CD4-positive, alpha-beta T cell treated with Interleukin-15 for 4 hours (primary cell): ENCODE data around the gene PGAM4.
"Not testable (repeated sequence)": the region's sequence is repeated elsewhere in the genome, so short reads cannot be mapped to it uniquely, and the experiment has no call there.

Source experiments
- DNase-seq: peaks from one replicate; pipeline ENCODE4 v3.0.0-alpha.2; 2020; ENCODE audit warnings: low spot score

The PGAM4 gene

DNA sequence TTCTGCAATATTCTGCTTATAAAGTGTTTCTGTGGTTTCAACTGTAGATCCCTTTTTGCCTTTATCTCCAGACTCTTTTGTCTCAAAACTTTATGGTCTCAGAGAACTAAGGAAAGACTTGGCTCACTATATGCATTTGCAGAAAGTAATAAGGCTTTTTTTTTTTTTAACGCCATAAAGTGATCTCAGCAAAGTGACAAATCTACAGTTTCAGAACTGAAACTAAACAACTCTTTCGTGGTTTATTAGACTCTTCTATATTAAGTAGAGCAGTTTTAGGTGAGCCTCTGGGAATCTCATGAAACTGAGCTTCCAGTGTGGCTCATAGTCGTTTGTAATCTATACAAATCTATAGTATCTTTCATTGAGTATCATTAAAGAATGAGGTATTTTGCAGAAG is 43.7 kb downstream of the PGAM4 start:
- DNase-seq: no peak

DNA sequence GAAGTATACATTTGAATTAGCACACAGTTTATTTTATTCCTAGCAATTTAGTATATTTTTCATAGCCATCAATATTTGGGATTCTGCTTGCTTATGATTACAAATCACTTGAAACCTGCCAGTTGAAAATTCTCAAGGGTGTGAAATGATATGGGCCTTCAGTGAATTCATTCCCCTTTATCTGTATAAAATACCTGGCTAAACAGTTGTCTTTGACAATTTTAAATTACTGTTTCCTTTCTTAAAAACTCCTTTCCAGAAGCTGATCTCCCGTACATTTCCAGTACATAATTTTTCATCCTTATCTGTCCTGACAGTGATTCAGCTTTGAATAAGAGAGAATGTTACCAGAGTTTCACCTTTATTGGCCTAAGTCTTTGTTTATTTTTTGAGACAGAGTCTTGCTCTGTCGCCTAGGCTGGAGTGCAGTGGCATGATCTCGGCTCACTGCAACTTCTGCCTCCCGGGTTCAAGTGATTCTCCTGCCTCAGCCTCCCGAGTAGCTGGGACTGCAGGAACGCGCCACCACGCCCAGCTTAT is 45.0 kb downstream of the PGAM4 start:
- no peak for DNase-seq

DNA sequence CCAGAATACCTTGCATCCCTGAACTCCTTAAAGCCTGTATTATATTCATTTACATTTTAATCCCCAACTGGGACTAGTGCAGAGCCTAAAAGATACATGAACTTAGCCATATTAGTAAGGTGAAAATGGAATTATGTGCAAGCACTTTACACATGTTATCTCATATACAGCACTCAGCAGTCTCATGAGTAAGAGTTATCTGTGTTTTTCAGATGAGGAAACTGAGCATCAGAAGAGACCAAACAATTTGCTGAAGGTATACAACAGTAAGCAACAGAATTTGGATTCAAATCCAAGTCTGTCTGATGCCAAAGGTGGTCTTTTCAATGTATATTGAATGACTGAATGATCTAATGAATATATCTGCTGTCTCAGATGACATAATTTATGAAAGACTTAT is 46.7 kb downstream of the PGAM4 start:
- DNase-seq: no peak

DNA sequence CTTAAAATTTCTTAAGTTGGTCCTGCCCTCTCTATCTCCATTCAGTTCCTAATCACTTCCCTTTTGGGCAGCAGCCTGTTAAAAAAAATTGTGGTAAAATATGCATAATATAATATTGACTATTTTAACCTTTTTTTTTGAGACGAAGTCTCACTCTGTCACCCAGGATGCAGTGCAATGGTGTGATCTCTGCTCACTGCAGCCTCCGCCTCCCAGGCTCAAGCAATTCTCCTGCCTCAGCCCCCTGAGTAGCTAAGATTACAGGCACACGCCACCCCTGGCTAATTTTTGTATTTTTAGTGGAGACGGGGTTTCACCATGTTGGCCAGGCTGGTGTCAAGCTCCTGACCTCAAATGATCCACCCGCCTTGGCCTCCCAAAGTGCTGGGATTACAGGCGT is 50.1 kb downstream of the PGAM4 start:
- not testable (repeated sequence) for DNase-seq

DNA sequence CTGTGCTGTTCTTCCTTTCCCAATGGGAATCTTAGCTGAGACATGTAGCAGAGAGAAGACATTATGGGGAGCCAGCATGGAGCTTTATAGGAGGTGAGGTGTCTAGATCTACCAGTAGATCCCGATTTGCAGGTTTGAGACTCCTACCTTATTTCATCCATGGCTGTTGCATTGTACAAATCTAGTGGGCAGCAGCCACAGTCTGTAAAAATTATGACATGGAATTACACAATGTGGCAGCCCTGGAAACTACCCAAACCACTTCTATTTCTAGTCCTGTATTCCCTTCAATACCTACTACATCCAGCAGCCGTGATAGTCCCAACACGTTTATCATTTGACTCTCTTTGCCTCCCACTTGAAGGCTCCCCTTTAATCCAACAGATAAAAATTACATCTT is 50.9 kb downstream of the PGAM4 start:
- no peak for DNase-seq
